CD4-positive, alpha-beta T cell treated with Interleukin-4 for 1 hour (primary cell): ENCODE measurements around the gene SLC16A1.
"Not testable (repeated sequence)": the region's sequence is repeated elsewhere in the genome, so short reads cannot be mapped to it uniquely, and the experiment has no call there.

Source experiments
- DNase-seq, 2 donors: peaks; one replicate each; pipeline ENCODE4 v3.0.0-alpha.2; 2020 to 2022

Gene SLC16A1

DNA sequence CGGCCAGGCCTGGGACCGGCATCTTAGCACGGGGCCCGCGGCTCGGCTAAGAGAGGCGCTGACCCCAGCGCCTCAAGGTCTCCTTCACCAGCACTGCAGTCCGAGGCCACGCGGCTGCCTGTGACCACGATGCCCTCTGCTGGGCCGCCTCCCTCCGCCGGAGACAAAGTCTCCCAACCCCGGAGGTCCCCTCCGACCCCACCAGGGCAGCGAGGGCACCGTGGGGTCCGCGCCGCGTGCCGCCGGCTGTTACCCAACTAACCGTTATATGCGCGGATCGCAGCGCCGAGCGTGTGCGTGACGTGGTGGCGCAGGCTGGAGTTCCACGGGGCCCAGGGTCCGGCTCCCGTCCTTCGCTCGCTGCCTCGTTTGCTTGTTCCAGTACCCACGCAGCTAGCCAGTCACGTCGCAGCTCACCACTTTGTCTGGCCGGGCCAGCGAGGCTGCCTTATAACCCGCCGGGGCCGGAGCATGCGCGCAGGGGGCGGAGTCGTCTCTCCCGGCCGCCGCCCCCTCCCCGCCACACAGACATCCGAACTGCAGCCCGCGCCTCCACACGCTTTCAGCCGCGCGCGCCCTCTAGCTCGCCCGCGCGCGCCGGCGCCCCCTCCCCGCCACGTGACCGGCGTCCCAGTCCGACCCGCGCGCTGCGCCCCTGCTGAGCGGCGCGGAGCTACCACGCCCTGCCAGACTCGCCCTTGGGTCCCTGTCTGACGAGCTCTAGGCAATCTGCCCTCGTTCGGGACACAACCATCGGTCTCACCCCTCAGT lies at the start of gene SLC16A1:
TSS of gene SLC16A1 (minus strand) at position 424 of the 771 bp plus-strand sequence. CDS start 26,888 bp downstream, outside the sequence.
- peak; percentile 90 for DNase-seq

- no peak for DNase-seq
Observed at GRCh38 chr1:113003751-113004690, 48.0 kb upstream of the SLC16A1 start.

DNA sequence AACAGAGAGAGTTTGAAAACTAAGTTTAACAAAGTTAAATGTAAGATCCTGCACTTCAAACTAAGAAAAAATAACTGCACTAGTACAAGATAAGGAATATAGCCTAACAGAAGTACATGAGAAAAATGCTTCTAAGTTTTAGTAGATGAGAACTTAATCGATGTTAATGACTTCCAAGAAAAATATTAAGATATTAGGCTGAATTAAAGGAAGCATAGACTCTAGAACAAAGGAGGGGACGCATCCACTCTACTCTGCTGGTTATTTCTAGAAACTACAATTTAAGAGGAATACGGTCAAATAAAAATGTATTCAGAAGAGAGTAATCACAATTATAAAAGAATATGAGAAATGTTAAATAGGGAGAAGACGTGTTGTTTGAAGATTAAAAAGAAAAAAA lies 46.3 kb upstream of the SLC16A1 start:
- DNase-seq, result no peak

DNA sequence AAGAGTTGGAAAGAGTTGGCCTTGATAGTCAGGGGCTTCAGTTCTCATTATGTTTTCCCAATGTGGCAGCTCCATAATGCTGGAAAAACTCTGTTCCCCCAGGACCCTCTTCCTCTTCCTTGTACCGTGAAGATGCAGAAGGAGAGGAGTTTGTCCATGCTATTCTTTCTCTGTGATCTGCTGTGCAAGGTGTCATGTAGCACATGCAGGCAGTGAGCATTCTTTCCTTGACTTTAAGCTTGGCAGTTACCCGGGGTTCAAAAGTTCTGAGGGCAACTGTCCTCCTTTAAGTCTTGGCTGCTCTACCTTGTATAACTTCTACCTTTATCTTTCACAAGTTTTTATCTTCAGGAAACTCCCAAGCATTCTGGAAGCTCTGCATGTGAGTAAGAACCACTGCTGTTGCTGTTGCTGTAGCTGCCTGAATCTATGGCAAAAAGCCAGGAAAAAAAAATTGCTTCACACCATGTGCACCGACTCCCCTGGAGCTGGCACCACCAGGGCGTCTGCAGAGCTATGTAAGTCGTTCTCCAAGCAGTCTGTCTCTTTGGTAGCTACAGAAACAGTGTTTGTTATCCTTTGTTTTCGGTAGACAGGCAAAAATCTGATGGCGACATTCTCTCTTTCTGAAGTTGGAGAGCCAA lies 42.7 kb upstream of the SLC16A1 start:
- DNase-seq, result no peak

- DNase-seq, result no peak
Observed at GRCh38 chr1:112997781-112998180, 41.8 kb upstream of the SLC16A1 start.

GRCh38 chr1:112995890-112996289 lies 39.9 kb upstream of the SLC16A1 start:
- no peak for DNase-seq

DNA sequence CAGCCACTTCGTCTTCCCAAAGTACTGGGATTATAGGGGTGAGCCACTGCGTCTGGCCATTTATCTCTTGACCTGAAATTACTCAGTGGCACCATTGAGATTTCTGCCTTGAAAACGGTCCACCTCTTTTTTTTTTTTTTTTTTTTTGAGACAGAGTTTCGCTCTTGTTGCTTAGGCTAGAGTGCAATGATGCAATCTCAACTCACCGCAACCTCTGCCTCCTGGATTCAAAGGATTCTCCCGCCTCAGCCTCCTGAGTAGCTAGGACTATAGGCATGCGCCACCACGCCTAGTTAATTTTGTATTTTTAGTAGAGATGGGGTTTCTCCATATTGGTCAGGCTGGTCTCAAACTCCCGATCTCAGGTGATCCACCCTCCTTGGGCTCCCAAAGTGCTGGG lies 39.0 kb upstream of the SLC16A1 start:
- not testable (repeated sequence) for DNase-seq

DNA sequence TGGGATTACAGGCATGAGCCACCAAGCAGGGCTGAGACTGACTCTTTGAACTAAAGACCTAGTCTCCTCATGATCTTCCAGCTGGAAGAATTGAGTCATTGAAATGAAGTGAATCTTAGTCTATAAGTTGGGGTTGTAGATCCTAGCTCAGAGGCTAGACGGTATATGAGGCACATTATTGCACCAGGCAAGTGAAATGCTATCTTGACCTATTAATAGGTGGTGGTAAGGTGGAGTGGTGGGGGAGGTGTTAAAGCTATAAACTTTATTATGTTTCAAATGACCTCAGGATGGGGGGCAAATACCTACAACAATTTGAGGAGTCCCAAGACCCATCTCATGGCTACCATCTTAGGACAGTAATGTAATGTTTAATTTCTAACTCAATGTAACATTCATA lies 36.8 kb upstream of the SLC16A1 start:
- DNase-seq, result no peak

DNA sequence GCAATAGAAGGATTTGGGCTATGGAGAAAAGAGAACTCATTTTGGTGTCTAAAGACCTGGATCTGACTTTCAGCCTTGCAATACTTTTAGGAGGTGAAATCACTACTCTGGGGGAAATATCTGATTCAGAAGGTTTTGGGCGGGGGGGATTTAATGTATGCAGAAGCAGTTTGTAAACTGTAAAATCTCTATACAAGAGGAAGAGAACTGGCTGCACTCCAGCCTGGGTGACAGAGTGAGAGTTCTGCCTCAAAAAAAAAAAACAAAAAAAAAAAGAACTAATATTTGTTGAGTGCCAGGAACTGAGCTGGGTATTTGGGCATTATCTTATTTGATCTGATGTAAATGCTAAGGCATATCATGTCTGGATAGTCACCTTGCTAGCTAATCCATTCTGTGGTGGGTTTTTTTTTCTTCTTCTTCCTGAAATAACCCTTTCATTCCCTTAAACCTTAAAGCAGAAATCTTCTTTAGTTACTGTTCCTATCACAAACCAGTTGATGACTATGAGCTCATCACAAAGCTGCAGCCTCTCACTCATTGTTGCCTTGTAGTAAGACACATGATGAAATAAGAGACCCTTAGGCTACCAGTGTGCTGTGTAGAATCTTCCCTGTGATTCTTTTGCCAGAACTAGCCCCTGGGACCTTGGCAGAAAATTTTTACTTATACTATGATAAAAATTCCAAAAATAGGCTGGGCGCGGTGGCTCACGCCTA lies 35.6 kb upstream of the SLC16A1 start:
- no peak for DNase-seq

- no peak for DNase-seq
Observed at GRCh38 chr1:112990271-112990670, 34.3 kb upstream of the SLC16A1 start.

DNA sequence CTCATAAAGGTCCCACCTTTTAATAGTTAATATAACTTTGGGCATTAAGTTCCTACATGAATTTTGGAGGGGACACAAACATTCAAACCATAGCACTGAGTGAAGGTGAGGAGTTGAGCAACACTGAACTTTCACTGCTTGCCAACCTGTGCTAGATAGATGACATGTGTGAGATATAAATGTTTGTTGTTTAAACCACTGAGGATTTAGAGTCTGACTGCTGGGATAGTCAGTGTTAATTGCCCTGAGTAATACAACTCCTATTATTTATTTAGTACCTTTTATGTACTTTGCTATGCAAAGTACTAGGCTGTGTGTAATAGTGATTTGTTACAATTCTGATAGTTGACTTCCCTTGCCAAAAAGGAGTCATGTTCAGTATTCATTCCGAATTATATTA lies 32.4 kb upstream of the SLC16A1 start:
- DNase-seq, result no peak

DNA sequence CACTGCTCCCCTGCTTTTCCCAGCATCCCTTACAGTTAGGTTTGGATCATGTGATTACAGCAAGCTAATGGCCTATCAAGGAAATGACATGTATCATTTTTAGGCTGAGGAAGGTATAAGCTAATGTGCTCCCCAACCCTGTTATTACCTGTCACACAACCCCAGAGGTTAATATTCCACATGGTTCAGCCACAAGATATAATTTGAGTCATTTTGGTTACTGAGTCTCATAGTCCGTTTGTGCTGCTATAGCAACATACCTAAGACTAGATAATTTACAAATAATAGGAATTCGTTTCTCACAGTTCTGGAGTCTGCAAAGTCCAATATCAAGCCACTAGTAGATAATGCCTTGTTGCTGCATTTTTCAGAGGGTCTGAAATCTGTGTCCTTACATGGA lies 29.1 kb upstream of the SLC16A1 start:
- no peak for DNase-seq

GRCh38 chr1:112983537-112984131 lies 27.6 kb upstream of the SLC16A1 start:
- DNase-seq, result no peak

DNA sequence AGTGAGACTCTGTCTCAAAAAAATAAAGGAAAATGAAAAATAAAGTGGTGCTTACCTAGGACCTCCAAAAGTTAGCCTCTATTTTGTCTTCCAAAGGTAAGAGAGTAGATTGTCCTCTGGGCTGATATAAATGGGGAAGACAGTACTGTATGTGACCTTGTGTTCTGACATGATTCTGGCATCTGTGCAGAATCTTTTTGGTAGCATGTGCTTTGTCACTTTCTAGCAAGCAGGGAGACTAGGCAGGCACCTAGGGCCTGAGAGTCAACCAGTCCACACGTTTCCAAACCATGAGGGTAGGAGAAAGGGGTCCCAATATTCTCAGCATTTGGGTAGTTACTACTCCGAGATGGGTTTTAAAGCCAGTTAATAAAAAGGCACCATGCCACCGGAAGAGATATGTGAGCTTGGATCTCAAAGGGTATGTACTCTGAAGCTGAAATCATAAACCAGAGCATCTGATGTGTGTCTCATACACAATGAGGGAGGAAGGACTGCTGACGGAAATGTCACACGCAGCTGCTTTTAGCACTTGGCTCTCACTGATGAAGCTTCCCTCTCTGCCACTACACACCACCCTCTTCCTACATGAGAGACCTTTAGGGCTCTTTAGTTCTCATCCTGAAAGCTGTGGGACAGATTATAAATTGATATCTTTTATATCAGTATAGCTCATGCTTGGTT lies 27.0 kb upstream of the SLC16A1 start:
- DNase-seq, result no peak

- DNase-seq, result no peak
Observed at GRCh38 chr1:112982328-112982727, 26.3 kb upstream of the SLC16A1 start.

DNA sequence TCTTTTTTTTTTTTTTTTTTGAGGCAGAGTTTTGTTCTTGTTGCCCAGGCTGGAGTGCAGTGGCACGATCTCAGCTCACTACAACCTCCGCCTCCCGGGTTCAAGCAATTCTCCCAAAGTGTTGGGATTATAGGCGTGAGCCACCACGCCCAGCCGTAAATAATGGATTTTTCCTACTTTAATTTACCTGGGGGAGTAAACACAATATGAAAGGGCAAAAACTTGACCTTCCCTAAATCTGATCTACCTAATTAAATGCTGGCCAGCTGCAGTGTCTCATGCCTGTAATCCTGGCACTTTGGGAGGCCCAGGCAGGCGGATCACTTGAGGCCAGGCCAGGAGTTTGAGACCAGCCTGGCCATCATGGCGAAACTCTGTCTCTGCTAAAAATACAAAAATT lies 25.8 kb upstream of the SLC16A1 start:
- DNase-seq, result not testable (repeated sequence)

GRCh38 chr1:112981426-112981825 lies 25.4 kb upstream of the SLC16A1 start:
- no peak for DNase-seq

GRCh38 chr1:112975336-112975735 lies 19.3 kb upstream of the SLC16A1 start:
- no peak for DNase-seq

DNA sequence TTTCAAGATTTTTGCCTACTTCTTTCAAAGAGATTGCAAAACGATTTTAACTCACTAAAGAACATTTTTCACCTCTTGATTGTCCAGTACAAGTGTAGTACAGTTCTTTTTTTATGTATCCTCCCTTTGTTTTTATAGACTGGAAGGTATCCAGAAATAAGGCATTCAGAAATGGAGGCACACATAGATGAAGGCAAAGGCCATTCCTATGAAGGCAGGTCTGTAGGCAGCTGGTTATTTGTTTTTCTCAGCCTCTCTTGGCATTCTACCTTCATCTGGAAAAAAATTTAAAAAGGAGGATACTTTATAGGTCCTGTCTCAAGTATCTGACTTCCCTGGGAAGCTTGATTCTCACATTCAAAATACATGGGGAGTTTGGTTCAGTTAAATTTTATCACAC lies 18.6 kb upstream of the SLC16A1 start:
- DNase-seq, result no peak

- no peak for DNase-seq
Observed at GRCh38 chr1:112973788-112974187, 17.8 kb upstream of the SLC16A1 start.

DNA sequence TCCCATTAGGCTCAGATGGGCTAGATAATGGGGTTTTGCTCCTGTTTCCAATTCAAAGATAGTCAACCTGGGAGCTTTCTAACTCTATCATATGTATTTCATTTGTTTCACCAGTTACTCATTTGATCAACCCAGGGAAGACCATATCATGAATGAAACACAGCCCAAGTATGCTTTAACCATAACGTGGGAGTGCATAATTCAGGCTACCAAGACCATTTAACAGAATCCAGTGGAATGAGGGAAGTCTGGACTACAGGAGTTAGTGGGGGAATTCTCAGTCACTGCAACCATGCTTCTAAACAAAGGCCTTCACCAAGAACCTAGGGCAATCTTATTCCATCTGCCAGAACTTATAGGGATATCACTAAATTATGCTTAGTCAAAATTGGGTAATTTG lies 15.0 kb upstream of the SLC16A1 start:
- no peak for DNase-seq

DNA sequence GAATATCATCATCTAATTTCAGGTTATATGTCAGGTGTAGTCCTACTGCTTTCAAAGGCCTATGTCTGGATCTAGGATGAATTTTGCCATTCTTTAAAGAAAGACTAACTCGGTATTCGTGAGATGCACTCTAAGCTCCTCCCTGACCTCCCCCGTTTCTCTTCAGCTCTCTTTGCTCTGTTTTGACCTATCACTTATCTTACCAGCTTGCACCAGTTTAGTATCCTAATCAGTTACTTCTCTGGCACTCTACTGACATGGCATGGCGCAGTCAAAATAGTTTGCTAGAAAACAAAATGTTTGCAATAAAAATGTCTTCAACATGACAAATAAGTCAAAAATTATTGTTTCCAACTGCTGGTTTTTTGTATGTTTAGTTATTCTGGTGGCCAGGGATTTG lies 8.4 kb upstream of the SLC16A1 start:
- DNase-seq, result no peak
